Measurements from ENCODE around the gene KCNA1.

DNA sequence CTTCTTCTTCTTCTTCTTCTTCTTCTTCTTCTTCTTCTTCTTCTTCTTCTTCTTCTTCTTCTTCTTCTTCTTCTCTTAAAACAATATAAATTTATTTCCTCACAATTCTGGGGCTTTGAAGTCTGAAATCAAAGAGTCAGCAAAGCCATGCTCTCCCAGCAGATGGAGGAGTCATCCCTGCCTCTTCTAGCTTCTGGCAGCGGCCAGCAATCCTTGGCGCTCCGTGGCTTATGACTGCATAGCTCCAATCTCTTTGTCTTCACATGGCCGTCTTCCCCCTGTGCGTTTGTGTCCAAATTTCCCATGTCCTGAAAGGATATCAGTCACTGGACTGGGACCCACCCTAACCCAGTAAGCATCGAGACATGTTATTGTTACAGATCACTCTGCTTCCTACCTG, 22.9 kb downstream of the KCNA1 start:
- TF ChIP-seq, protein P1, sequence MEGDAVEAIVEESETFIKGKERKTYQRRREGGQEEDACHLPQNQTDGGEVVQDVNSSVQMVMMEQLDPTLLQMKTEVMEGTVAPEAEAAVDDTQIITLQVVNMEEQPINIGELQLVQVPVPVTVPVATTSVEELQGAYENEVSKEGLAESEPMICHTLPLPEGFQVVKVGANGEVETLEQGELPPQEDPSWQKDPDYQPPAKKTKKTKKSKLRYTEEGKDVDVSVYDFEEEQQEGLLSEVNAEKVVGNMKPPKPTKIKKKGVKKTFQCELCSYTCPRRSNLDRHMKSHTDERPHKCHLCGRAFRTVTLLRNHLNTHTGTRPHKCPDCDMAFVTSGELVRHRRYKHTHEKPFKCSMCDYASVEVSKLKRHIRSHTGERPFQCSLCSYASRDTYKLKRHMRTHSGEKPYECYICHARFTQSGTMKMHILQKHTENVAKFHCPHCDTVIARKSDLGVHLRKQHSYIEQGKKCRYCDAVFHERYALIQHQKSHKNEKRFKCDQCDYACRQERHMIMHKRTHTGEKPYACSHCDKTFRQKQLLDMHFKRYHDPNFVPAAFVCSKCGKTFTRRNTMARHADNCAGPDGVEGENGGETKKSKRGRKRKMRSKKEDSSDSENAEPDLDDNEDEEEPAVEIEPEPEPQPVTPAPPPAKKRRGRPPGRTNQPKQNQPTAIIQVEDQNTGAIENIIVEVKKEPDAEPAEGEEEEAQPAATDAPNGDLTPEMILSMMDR (IDR thresholded peaks at IDR 0.05): no peak
- TF ChIP-seq POLR2A (IDR thresholded peaks at IDR 0.05): no peak
